K562 (cell line): Measurements from ENCODE around the gene NECAB3. TPM values are rescaled to one million over a fixed set of nuclear protein-coding genes. Genes with fewer than 3 reads are reported as not detected.

Experiments
- ATAC-seq: fragments of 200-7000 bp; cut with Tn5 transposase; 3 replicates; pipeline ENCODE4 v1.9.1; 2020; ENCODE audit warnings: moderate library complexity
- BruUV-seq: library from RNA; stranded (reverse); fragments of 400-500 nt; replicated peaks from 2 replicates; lab custom pipeline; 2021; lab: Mats Ljungman, UMichigan
- CTCF ChIA-PET: fragments of 300-600 bp; formaldehyde crosslinking; extraction: SDS; loops from one replicate; lab custom pipeline; 2021; ENCODE audit warnings: low intra/inter-chr PET ratio; lab: Yijun Ruan, JAX
- POLR2A ChIA-PET: fragments of 300-600, 350-650 bp; sonication (Branson Sonifier 250); formaldehyde crosslinking; extraction: SDS; loops from one replicate; lab custom pipeline; 2021; ENCODE audit warnings: antibody characterized with exemption, inconsistent platforms; lab: Yijun Ruan, JAX
- DNase-seq, 4 experiments: peaks; one replicate each; pipeline versions ENCODE4 v3.0.0 to v3.0.0-alpha.2; 2011 to 2018; ENCODE audit warnings: low spot score in 3 of 4, mixed read lengths in 3 of 4; ENCODE audit errors: extremely low read depth in 1 of 4
- FAIRE-seq: peaks from 2 replicates; lab custom pipeline; 2011; peaks lifted over from hg19 to GRCh38; lab: Jason Lieb, UNC
- H2AFZ ChIP-seq: 2 replicates; pipeline ENCODE4 v1.6.0; 2011; ENCODE audit warnings: low read depth, low read length, control low read depth, inconsistent platforms
- H3K27ac ChIP-seq: fragments of 200-600 bp; 3 replicates; pipeline ENCODE4 v1.8.0; 2011; ENCODE audit warnings: low read depth, mild to moderate bottlenecking, control low read depth, inconsistent platforms, low read length, moderate library complexity, mixed read lengths; ENCODE audit errors: extremely low read depth
- H3K27me3 ChIP-seq, 2 experiments: fragments of 300-600 bp in 1 of 2; 2 replicates in 1 of 2; 3 replicates in 1 of 2; pipeline versions ENCODE4 v1.6.0 to v1.8.0; 2011; ENCODE audit warnings: inconsistent platforms in 2 of 2, low read length in 2 of 2, mild to moderate bottlenecking in 1 of 2, mixed read lengths in 1 of 2, moderate library complexity in 1 of 2; ENCODE audit not compliant: control insufficient read depth in 2 of 2, insufficient read depth in 2 of 2
- H3K36me3 ChIP-seq: fragments of 300-600 bp; 3 replicates; pipeline ENCODE4 v1.8.0; 2011; ENCODE audit warnings: mild to moderate bottlenecking, low read length, inconsistent platforms; ENCODE audit not compliant: control insufficient read depth, insufficient read depth
- H3K4me1 ChIP-seq, 2 experiments: fragments of 200-600 bp in 1 of 2; replicated peaks in 1 of 2; 2 replicates in 1 of 2; 3 replicates in 1 of 2; pipeline versions ENCODE4 v1.5.1 to v1.8.0; 2011; ENCODE audit warnings: inconsistent platforms in 2 of 2, low read length in 2 of 2, mild to moderate bottlenecking in 1 of 2, mixed read lengths in 1 of 2, moderate library complexity in 1 of 2; ENCODE audit not compliant: control insufficient read depth in 2 of 2, insufficient read depth in 2 of 2
- H3K4me2 ChIP-seq: 2 replicates; pipeline ENCODE4 v1.6.1; 2011; ENCODE audit warnings: low read length, control low read depth, inconsistent platforms, mixed read lengths; ENCODE audit not compliant: insufficient read depth
- H3K4me3 ChIP-seq: fragments of 200-600 bp; sonication (generic), shearing (Covaris generic); 2 replicates; pipeline ENCODE4 v1.5.1; 2016; ENCODE audit warnings: control low read depth, inconsistent platforms
- H3K79me2 ChIP-seq: fragments of 200-600 bp; 3 replicates; pipeline ENCODE4 v1.8.0; 2011; ENCODE audit warnings: low read length, inconsistent platforms; ENCODE audit not compliant: control insufficient read depth, insufficient read depth
- H3K9ac ChIP-seq, 2 experiments: 2 replicates each; pipeline versions ENCODE4 v1.6.0 to v1.6.1; 2011; ENCODE audit warnings: low read depth in 2 of 2, low read length in 2 of 2, control low read depth in 1 of 2, inconsistent platforms in 1 of 2, mild to moderate bottlenecking in 1 of 2, mixed read lengths in 1 of 2; ENCODE audit not compliant: insufficient read depth in 1 of 2
- H3K9me1 ChIP-seq: one replicate; pipeline ENCODE4 v1.6.0; 2011; ENCODE audit warnings: inconsistent platforms, mild to moderate bottlenecking, low read length, moderate library complexity; ENCODE audit not compliant: control insufficient read depth, insufficient read depth
- H3K9me3 ChIP-seq: replicated peaks from 2 replicates; pipeline ENCODE4 v1.5.1; 2011; ENCODE audit warnings: low read depth, low read length, inconsistent platforms; ENCODE audit not compliant: control insufficient read depth, insufficient read depth
- H4K20me1 ChIP-seq: replicated peaks from 2 replicates; pipeline ENCODE4 v1.6.1; 2011; ENCODE audit warnings: low read length, inconsistent platforms, mixed read lengths; ENCODE audit not compliant: control insufficient read depth, insufficient read depth
- POLR2G ChIP-seq: fragments of 200-400 bp; formaldehyde crosslinking; IDR thresholded peaks from 2 replicates; pipeline ENCODE4 v1.6.1; 2017; ENCODE audit warnings: low read depth, mild to moderate bottlenecking, antibody characterized with exemption, low read length, moderate library complexity
- RBM25 ChIP-seq: fragments of 200-400 bp; formaldehyde crosslinking; IDR thresholded peaks from 2 replicates; pipeline ENCODE4 v1.6.1; 2018; ENCODE audit warnings: low read length, low read depth, moderate library complexity; ENCODE audit not compliant: severe bottlenecking
- SIX5 ChIP-seq, 2 experiments: IDR thresholded peaks; 2 replicates each; pipeline ENCODE4 v1.6.1; 2011; ENCODE audit warnings: low read length in 2 of 2, borderline replicate concordance in 1 of 2, low read depth in 1 of 2, mild to moderate bottlenecking in 1 of 2, moderate library complexity in 1 of 2; ENCODE audit not compliant: insufficient read depth in 1 of 2
- ZNF280B ChIP-seq: fragments of 250-450 bp; sonication (Bioruptor Pico); IDR thresholded peaks from 2 replicates; pipeline ENCODE4 v1.5.1; 2021; ENCODE audit warnings: mild to moderate bottlenecking
- WGBS: fragments of 100-300 bp; shearing (Covaris generic); methylation state at CpG from one replicate; pipeline ENCODE4 v1.1.6; 2016; ENCODE audit warnings: low coverage, mixed read lengths; ENCODE audit not compliant: insufficient coverage; ENCODE audit errors: missing lambda C conversion rate; 5-methylcytosine and 5-hydroxymethylcytosine counted together
- in situ Hi-C: fragments of 300-500 bp; cut with MboI; formaldehyde crosslinking; loops from 4 replicates; pipeline ENCODE4 v1.15.0; 2018; ENCODE audit warnings: inconsistent platforms, mixed read lengths
- intact Hi-C: fragments of 100-400 bp; cut with micrococcal nuclease; formaldehyde crosslinking; loops from 2 replicates; pipeline ENCODE4 v1.14.2; 2022
- polyA plus RNA-seq, 8 experiments: library from polyadenylated mRNA; depleted of rRNA in 4 of 8; stranded (reverse) in 5 of 8; unstranded in 3 of 8; fragments of >200 nt; fragmentation: Nextera tagmentation in 2 of 8; fragmentation: Illumina TruSeq in 1 of 8; extraction: Ambion mirVana in 2 of 8; extraction: Trizol in 1 of 8; gene quantifications; 2 replicates each; pipeline versions ENCODE4 v1.2.1 to v1.2.3, GENCODE V29; 2011 to 2014; ENCODE audit warnings: inconsistent platforms in 1 of 8, missing spikeins in 1 of 8
- total RNA-seq, 7 experiments: library from RNA; depleted of rRNA in 6 of 7; stranded (reverse); fragments of >200 nt in 6 of 7; fragmentation: Illumina TruSeq in 2 of 7; extraction: Trizol in 2 of 7; gene quantifications; 2 replicates each; pipeline versions ENCODE4 v1.2.1 to v1.2.3, GENCODE V29; 2011 to 2021; ENCODE audit warnings: low replicate concordance in 1 of 7

Gene NECAB3
- total and polyA plus RNA-seq, 9 of the 15 experiments (the other 6 are each of a cell fraction or from before 2014, with no cell fraction given), result 0.94 to 63.3 (median 31.5) TPM

DNA sequence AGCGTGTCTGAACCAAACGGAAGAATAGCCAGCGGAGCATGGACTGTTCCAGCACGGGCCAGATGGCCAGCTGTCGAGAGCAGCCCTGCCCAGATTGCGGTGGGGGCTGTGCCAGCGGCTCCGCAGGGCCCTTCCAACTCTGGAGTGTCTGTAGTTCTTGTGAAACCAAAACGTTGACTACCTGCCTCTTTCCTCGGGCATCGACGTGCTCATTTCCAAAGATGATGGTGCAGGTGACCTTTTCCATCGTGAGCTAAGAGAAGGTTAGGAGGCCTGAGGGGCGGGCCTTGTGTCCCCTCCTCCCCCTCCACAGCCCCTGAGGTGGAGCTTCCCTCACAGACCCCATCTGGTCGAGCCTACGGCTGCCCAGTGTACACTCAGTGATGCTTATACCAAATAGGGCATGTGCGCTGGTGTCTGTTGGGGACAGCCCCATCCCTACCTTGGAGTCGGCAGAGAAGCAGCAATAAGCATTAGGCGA, 25.0 kb downstream of the NECAB3 start:
- WGBS, result 65% methylated on average over 17 of the region's 19 CpGs
- in situ Hi-C loops, result no loop called here
- ATAC-seq, result no peak
- TF ChIP-seq POLR2G (0 out of 2 replicates have a peak, but pooled peaks have one; percentile 41), SIX5 (IDR thresholded peaks at IDR 0.05; ENCODE audit: borderline replicate concordance in 1 of 2, insufficient read depth in 1 of 2, low read depth in 1 of 2, low read length in 2 of 2) (no peak), RBM25 (no peak), ZNF280B (CRISPR knock-in tag) (no peak)
- Histone ChIP-seq H3K9ac (no peak overlapping the region), H3K79me2 (no peaks in the 10 kb centered on the region), H4K20me1 (peaks cover 26% of the 10 kb centered on the region), H3K4me3 (no peak overlapping the region), H3K36me3 (peaks cover 15% of the 10 kb centered on the region; the same call in 2 of the 3 replicates), H3K9me1 (peaks cover 9% of the 10 kb centered on the region), H3K9me3 (no peaks in the 10 kb centered on the region; the same call in 1 of the 2 replicates), H3K27me3 (no peaks in the 10 kb centered on the region), H3K4me2 (no peak overlapping the region), H2AFZ (no peak overlapping the region), H3K4me1 (peaks cover 9 to 32% of the 10 kb centered on the region in 2 experiments; a peak in 3 of 5 replicates), H3K27ac (no peak overlapping the region)
- POLR2A ChIA-PET, result interaction anchor here (0.6 to 1.5 kb wide), 3 partner anchors 9 to 199 kb away, joined by 4 to 7 read pairs (median 5); no protein-coding TSS in a partner anchor
- CTCF ChIA-PET, result no interaction called here
- no peak for DNase-seq
- BruUV-seq, result no TSS peak
- no peak for FAIRE-seq
- intact Hi-C loops, result no loop called here
